HG02884 (cell line): ENCODE results near the gene USP25.

ENCODE experiments used
- ATAC-seq: cut with Tn5 transposase; IDR thresholded peaks from one replicate; pipeline ENCODE4 v1.9.1; 2021; ENCODE audit warnings: mild to moderate bottlenecking, moderate library complexity; ENCODE audit not compliant: unreplicated experiment

The USP25 gene

DNA sequence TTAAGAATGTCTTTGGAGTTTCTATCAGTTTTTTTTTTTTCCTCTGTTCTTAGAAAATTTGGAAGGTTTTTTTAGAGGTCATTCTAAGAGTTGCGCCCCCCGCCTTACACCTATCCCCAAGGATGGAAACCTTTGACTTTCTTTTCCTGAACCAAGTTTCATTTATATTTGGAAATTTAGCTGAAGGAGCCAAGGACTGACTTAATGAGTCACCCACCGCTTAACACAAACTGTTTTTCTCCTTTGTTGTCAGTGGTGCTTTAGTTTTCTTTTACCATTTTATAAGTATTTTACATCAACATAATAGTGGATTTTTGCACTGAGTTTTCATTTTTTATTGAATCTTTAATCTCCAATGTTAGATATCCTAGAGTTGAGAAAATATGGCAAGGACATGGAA is 25.3 kb downstream of the USP25 start:
- ATAC-seq: no peak

GRCh38 chr21:15759469-15759868 is 29.7 kb downstream of the USP25 start:
- ATAC-seq: no peak

GRCh38 chr21:15761507-15762100 is 31.8 kb downstream of the USP25 start:
- no peak for ATAC-seq

GRCh38 chr21:15763359-15763758 is 33.6 kb downstream of the USP25 start:
- ATAC-seq: no peak

- no peak for ATAC-seq
These were observed 35.1 kb downstream of the USP25 start for GRCh38 chr21:15764878-15765277.

- no peak for ATAC-seq
These were observed 37.3 kb downstream of the USP25 start for GRCh38 chr21:15766952-15767603.

GRCh38 chr21:15768045-15768601 is 38.3 kb downstream of the USP25 start:
- no peak for ATAC-seq

- no peak for ATAC-seq
These were observed 39.1 kb downstream of the USP25 start for GRCh38 chr21:15768853-15769252.

- no peak for ATAC-seq
These were observed 41.5 kb downstream of the USP25 start for GRCh38 chr21:15771311-15771710.

GRCh38 chr21:15772654-15773053 is 42.9 kb downstream of the USP25 start:
- ATAC-seq: no peak

GRCh38 chr21:15774590-15774989 is 44.8 kb downstream of the USP25 start:
- ATAC-seq: no peak

- no peak for ATAC-seq
These were observed 45.5 kb downstream of the USP25 start for GRCh38 chr21:15775291-15775690.

GRCh38 chr21:15775981-15776380 is 46.2 kb downstream of the USP25 start:
- no peak for ATAC-seq

- ATAC-seq: no peak
These were observed 47.0 kb downstream of the USP25 start for GRCh38 chr21:15776818-15777217.

GRCh38 chr21:15781986-15782385 is 52.2 kb downstream of the USP25 start:
- ATAC-seq: no peak

DNA sequence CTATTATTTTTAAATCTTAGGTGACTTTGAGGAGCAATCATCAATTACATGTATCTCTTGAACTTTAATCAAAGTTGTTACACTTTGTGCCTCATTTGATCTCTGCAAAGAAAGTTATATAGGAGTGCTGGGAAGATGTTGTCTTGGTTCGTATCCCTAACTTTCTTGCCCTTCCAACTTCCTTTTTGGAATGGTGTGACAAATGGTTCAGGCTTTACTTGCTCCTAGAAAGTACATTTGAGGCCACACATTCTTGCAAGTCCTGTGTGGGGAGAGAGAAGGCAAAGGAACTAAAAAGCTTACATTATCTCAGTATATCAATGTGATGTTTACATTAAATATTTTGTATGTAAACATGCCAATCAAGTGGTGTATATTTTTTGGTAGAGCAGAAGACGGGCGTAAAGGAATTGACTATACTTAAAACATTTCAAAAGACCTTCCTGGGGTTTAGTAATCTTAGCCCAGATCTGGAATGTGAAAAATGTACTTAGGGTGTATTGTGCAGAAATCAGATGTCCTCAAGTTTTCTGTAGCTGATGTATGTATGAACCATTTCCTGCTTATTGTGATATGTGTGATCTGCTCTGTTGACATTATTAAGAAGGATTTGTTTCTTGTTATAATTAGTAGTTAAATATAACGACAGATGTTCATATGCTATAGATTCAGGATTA is 59.2 kb downstream of the USP25 start:
- ATAC-seq: no peak

DNA sequence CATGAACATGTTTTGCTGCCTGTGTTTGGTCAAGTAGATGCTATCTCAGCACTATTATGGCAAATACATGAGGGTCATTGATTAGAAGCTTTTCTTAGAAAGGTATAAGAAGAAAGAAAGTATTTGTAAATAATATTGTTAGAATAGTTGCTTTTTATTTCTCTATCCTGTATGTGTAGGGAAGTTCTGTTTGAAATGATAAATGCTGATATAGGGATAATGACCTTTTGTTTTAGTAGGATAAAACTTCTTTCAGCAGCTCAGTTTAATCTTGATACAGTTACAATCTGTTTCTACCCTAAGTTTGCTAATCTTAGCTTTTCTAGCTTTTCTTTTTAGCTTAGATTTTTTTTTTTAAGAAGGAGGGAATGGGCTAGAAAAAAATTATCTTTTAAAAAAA is 63.3 kb downstream of the USP25 start:
- no peak for ATAC-seq

- ATAC-seq: no peak
These were observed 63.9 kb downstream of the USP25 start for GRCh38 chr21:15793550-15794235.

GRCh38 chr21:15794277-15794912 is 64.6 kb downstream of the USP25 start:
- ATAC-seq: no peak

DNA sequence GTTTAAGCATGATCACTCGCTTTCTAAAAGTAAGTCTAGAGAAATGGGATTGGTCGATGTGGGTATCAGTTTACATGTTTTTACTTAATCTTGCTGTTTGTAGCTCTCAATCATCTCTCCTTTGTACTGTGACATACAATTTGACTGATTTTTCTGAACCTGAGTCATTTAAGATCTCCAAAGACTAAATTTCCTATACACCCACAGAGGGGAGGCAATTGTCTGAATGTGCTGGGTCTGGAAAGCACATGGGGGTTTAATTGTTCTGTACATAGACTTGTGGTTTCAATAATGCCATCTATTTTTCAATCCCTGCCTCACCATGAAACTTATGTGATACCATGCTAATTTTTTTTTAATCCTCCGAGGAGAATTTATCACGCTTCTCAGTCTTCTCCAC is 65.8 kb downstream of the USP25 start:
- no peak for ATAC-seq
